ENCODE measurements around the gene YWHAH.
A peak's percentile ranks its signal among the peaks of the same experiment; 100 is the strongest.

The YWHAH gene

DNA sequence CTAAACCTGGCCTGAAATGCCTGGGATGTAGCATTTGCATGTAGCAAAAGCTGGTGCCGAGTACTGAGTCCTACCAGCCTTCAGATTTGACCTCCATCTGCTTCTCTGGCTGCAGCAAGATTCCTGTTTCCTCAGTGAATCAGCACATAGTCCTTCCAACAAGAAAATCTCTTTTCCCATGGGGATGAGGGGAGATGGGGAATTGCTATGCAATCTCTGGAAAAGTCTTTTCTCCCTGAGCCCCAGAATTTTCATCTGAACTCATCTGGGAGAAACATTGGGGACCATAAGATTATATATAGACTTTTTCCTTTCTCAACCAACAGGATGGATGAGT, 32.0 kb upstream of the YWHAH start:
- no peaks in the 10 kb centered on the region for H3K9me3 Mint-ChIP-seq
- H3K4me1 Mint-ChIP-seq, result peaks cover 4% of the 10 kb centered on the region
- peaks cover 7% of the 10 kb centered on the region for H3K36me3 Mint-ChIP-seq (ENCODE audit: low read depth)
- DNase-seq (no peak), ATAC-seq (no peak)
- H3K27ac Mint-ChIP-seq, result no peak overlapping the region
- H3K27me3 Mint-ChIP-seq, result no peaks in the 10 kb centered on the region
- H3K4me3 Mint-ChIP-seq, result no peak overlapping the region

DNA sequence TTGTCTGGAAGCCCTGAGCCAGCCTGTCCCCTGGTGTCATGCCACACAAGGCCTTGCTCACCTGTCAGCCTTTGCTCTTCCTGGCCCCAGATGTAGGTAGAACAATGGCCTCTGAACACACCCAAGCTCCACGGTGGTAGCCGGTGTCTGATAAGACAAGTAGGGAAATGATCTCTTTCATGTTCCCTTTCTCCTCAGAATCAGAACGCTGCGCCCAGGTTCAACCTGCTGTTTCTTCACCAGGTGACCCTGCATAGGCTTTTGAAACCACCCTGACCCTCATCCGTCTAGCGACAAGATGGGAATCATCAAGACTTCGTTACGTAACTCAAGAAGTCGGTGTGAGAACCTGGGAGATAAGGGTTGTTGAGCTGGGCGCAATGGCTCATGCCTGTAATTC, 28.7 kb upstream of the YWHAH start:
- Mint-ChIP-seq H3K27me3 (no peaks in the 10 kb centered on the region), H3K9me3 (no peaks in the 10 kb centered on the region), H3K4me3 (no peak overlapping the region), H3K27ac (no peak overlapping the region), H3K4me1 (peaks cover 9% of the 10 kb centered on the region), H3K36me3 (ENCODE audit: low read depth) (no peaks in the 10 kb centered on the region)
- ATAC-seq (no peak), DNase-seq (no peak)

DNA sequence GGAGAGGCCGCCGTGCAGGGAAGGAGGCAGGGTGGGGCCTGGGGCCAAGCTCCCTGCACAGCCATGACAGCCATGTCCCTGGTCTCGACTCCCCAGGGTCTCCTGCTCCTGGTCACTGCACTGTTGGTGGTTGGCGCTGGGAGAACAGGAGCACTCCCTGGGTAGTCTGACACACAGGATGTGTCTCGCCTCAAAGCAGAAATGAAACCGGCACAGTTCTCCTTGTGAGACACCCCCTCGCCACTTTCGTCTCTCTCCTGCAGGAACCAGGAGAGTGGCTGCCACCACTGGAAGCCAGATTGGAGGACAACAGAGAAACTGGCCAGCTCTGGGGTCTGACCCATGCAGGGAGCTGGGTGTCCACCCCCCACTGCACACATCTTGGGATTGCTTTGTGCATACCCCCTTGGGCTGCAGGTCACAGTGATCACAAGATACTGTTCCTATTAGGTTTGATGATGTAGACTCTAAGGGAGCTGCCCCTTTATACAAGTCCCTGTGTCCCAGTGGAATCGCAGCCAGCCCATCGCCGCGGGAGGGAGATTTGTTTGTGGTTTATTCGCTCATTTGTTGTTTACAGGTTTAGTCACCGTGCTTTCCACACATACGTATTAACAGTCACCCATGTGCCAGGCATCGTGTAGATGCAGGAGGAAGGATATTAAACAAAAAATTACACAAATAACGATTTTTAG, 27.0 kb upstream of the YWHAH start:
- Mint-ChIP-seq H3K27me3 (no peaks in the 10 kb centered on the region), H3K4me3 (no peak overlapping the region), H3K4me1 (peaks cover 9% of the 10 kb centered on the region), H3K27ac (no peak overlapping the region), H3K36me3 (ENCODE audit: low read depth) (no peaks in the 10 kb centered on the region), H3K9me3 (no peaks in the 10 kb centered on the region)
- DNase-seq (peak; percentile 7), ATAC-seq (peak; percentile 57)

DNA sequence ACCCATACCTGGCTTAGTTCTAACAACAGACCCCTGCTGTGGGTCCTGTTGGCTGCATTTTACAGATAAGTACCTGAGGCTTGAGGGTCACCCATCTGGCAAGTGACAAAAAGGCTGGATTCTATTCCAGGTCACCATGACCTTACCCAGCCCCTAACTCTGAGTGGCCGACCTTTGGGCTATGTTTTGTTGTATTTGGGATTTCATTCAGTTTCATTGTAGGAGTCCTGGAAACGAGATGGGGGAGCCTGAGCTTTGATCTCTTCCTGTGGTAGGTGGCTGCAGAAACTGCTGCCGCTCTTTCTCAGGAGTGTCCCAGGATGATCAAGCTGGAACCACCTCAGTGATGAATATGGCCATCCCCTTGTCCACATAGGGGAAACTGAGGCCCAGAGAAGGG, 24.6 kb upstream of the YWHAH start:
- H3K4me3 Mint-ChIP-seq, result no peak overlapping the region
- no peak for DNase-seq
- no peaks in the 10 kb centered on the region for H3K36me3 Mint-ChIP-seq (ENCODE audit: low read depth)
- H3K4me1 Mint-ChIP-seq, result peaks cover 17% of the 10 kb centered on the region
- no peaks in the 10 kb centered on the region for H3K9me3 Mint-ChIP-seq
- no peaks in the 10 kb centered on the region for H3K27me3 Mint-ChIP-seq
- ATAC-seq, result no peak
- no peak overlapping the region for H3K27ac Mint-ChIP-seq

DNA sequence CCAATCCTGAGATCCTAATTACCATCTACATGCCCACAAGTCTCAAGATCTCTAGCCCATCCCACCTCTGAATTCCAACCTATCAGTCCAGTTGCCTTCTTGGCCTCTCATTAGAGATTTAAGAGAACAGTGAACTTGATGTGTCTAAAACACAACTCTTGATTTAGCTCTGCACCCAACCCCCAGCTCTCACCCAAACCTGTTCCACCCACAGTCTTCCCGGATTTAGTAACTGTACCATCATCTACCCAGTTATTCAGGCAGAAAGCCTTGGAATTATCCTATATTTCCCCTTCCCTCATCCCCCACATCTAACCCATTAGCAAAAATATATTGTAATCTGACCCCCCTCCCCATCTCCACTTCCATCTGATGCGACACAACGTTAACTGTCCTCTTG, 24.0 kb upstream of the YWHAH start:
- Mint-ChIP-seq H3K9me3 (no peaks in the 10 kb centered on the region), H3K36me3 (ENCODE audit: low read depth) (no peaks in the 10 kb centered on the region), H3K4me1 (peaks cover 17% of the 10 kb centered on the region), H3K4me3 (no peak overlapping the region), H3K27me3 (peaks cover 4% of the 10 kb centered on the region), H3K27ac (no peak overlapping the region)
- DNase-seq (no peak), ATAC-seq (no peak)

DNA sequence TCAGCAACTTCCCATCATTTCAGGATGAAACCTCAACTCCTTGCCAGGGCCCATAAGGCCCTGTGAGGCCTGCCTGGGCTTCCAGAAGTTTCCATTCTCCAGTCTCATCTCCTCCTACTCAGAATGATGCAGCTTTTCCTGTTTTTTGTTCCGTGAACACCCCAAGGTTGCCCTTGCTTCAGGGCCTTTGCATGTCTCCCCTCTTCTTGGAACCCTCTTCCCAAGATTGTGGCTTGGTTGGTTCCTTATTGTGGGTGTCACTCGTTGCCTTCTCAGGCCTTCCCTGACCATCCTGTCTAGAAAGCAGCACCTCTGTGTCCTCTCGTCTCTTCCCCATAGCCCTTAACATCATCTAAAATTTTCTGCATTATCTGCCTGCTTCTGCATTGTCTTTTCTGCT, 23.2 kb upstream of the YWHAH start:
- no peaks in the 10 kb centered on the region for H3K9me3 Mint-ChIP-seq
- H3K27ac Mint-ChIP-seq, result no peak overlapping the region
- H3K27me3 Mint-ChIP-seq, result peaks cover 10% of the 10 kb centered on the region
- H3K4me3 Mint-ChIP-seq, result no peak overlapping the region
- H3K4me1 Mint-ChIP-seq, result peaks cover 17% of the 10 kb centered on the region
- H3K36me3 Mint-ChIP-seq (ENCODE audit: low read depth), result no peaks in the 10 kb centered on the region
- no peak for ATAC-seq
- DNase-seq, result no peak

DNA sequence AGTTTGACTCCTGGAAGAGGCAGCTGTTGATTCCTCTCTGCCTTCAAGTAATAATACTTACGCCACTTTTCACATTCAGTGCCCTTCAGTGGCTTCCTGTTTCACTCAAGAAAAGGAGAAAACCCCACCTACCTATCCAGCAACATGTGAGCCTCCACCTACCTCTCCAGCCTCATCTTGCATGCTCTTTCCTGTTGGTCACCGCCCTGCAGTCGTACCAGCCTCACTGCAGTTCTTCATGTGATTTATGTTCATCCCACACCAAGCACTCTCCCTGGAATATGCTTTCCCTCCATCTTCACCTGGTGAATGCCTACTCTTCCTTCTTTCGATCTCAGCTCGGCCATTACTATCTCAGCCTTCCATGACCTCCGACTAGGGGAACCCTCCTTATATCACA, 21.8 kb upstream of the YWHAH start:
- Mint-ChIP-seq H3K27me3 (peaks cover 10% of the 10 kb centered on the region), H3K4me1 (peaks cover 12% of the 10 kb centered on the region), H3K9me3 (no peaks in the 10 kb centered on the region), H3K36me3 (ENCODE audit: low read depth) (no peaks in the 10 kb centered on the region), H3K4me3 (no peak overlapping the region), H3K27ac (no peak overlapping the region)
- no peak for ATAC-seq
- no peak for DNase-seq

DNA sequence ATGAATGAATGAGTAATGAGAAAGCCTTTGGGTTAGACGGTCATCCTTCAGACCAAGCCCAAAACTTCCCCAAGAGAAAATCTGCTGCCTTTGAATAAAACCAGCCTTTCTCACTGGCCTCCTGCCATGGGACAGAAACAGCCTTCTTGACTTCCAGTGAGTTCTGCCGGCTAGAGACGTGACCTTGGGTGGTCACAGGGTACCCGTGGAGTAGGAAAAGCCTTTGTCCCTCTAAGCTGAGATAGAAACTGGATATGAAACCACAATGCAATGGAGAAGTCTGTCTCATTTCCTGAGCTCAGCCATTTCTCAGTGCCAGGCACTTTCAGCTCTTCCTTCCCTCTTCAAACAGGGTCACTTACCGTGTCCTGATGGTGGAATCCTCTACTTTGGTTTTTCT, 21.2 kb upstream of the YWHAH start:
- H3K9me3 Mint-ChIP-seq, result no peaks in the 10 kb centered on the region
- peaks cover 8% of the 10 kb centered on the region for H3K4me1 Mint-ChIP-seq
- H3K27me3 Mint-ChIP-seq, result peaks cover 12% of the 10 kb centered on the region
- no peak for ATAC-seq
- H3K27ac Mint-ChIP-seq, result no peak overlapping the region
- H3K36me3 Mint-ChIP-seq (ENCODE audit: low read depth), result no peaks in the 10 kb centered on the region
- no peak for DNase-seq
- H3K4me3 Mint-ChIP-seq, result no peak overlapping the region

DNA sequence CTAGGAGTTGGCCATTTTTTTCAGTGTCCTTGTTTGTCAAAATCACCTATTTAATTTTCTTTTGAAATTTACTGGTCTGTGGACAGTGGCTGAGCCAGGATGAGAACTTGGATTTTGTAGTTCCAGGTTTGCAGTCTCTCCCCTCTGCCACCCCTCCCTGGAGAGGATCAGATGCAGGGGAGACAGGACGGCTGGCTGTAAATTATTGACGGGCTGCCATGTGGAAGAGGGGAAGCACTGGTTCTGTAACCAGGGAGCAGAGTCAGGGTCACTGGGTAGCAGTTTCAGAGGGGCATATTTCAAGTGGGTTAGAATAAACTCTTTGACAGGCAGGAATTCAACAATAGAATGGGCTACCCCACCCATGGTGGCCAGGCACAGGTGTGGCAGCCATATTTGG, 20.6 kb upstream of the YWHAH start:
- H3K9me3 Mint-ChIP-seq, result no peaks in the 10 kb centered on the region
- H3K27me3 Mint-ChIP-seq, result peaks cover 12% of the 10 kb centered on the region
- no peak overlapping the region for H3K4me3 Mint-ChIP-seq
- no peak overlapping the region for H3K27ac Mint-ChIP-seq
- H3K36me3 Mint-ChIP-seq (ENCODE audit: low read depth), result no peaks in the 10 kb centered on the region
- H3K4me1 Mint-ChIP-seq, result peaks cover 8% of the 10 kb centered on the region
- ATAC-seq, result no peak
- DNase-seq, result no peak

DNA sequence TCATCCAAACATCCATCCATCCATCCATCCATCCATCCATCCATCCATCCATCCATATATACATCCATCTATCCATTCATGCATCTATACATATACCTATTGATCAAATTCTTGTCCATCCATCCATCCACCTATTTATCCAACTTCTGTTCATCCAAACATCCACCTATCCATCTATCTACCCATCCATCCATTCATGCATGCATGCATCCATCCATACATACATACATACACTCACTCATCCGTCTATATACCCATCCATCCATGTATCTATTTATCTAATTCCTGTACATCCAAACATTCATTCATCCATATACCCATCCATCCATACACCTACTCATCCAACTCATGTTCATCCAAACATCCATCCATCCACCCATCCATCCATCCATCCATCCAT, 19.3 kb upstream of the YWHAH start:
- no peak for DNase-seq
- H3K27ac Mint-ChIP-seq, result no peak overlapping the region
- peaks cover 8% of the 10 kb centered on the region for H3K4me1 Mint-ChIP-seq

DNA sequence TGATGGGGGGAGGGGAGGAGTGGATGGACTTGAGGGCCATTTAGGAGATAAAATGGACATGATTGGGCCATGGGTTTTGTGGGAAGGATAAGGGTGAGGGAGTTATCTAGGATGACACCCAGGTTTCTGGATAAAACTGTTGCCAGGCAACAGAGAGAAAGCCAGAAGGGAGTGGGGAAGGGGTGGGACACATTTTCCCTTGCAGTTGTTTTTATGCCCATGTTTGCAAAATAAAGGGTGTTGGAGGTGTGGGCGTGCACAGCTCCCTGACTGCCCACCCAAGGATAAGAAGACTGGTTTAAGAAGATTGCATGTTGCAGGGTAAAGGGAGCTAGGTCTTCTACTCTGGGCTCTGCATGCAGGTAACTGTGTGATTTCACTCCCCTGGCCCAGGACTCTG, 18.3 kb upstream of the YWHAH start:
- H3K36me3 Mint-ChIP-seq (ENCODE audit: low read depth), result no peaks in the 10 kb centered on the region
- no peak for ATAC-seq
- H3K4me3 Mint-ChIP-seq, result no peak overlapping the region
- no peak overlapping the region for H3K27ac Mint-ChIP-seq
- DNase-seq, result no peak
- peaks cover 12% of the 10 kb centered on the region for H3K27me3 Mint-ChIP-seq
- H3K9me3 Mint-ChIP-seq, result no peaks in the 10 kb centered on the region
- peaks cover 8% of the 10 kb centered on the region for H3K4me1 Mint-ChIP-seq

More for the DNA sequence above, 19.3 kb upstream of the YWHAH start:
- no peak for ATAC-seq
- H3K4me3 Mint-ChIP-seq, result no peak overlapping the region
- H3K9me3 Mint-ChIP-seq, result no peaks in the 10 kb centered on the region
- H3K27me3 Mint-ChIP-seq, result peaks cover 12% of the 10 kb centered on the region
- no peaks in the 10 kb centered on the region for H3K36me3 Mint-ChIP-seq (ENCODE audit: low read depth)

DNA sequence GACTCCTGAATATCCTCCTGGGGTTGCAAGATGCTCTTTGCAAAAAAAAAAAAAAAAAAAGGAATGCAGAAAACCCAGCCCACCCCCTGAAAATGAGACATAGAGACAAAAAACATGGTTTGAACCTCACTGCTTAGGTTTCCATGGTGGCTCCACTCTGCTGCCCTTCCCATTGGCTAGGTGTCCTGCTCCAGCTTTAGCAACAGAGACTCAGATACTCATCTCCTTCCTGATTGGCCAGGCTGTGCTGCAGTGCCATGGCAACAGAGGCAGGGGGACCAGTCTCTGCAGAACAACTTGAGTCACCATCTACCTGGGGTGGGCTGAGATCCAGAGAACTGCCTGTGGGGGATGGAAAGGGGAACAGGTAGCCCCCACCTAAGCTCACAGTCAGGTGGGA, 17.4 kb upstream of the YWHAH start:
- Mint-ChIP-seq H3K4me3 (no peak overlapping the region), H3K4me1 (peaks cover 8% of the 10 kb centered on the region), H3K36me3 (ENCODE audit: low read depth) (no peaks in the 10 kb centered on the region), H3K27me3 (peaks cover 12% of the 10 kb centered on the region), H3K9me3 (no peaks in the 10 kb centered on the region), H3K27ac (no peak overlapping the region)
- no peak for DNase-seq
- no peak for ATAC-seq

DNA sequence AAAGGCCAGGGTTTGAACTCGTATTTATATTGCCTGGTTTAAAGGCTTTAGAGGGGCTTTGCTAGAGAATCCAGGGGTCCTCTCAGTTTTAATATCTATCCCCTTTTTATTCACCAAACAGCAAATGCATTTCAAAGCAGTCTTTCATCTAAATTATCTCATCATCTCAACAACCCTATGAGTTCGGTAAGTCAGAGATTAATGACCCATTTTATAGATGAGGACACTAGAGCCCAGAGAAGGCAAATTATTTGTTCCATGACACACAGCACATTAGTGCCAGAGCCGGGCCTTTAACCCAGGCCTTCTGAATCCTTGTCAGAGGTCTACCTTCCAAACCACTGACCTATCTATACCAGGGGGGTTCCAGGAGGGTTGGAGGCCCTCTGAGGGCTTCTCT, 16.8 kb upstream of the YWHAH start:
- no peak for DNase-seq
- Mint-ChIP-seq H3K27me3 (peaks cover 12% of the 10 kb centered on the region), H3K4me1 (peaks cover 7% of the 10 kb centered on the region), H3K9me3 (no peaks in the 10 kb centered on the region), H3K4me3 (no peak overlapping the region), H3K27ac (no peak overlapping the region), H3K36me3 (ENCODE audit: low read depth) (no peaks in the 10 kb centered on the region)
- ATAC-seq, result no peak

DNA sequence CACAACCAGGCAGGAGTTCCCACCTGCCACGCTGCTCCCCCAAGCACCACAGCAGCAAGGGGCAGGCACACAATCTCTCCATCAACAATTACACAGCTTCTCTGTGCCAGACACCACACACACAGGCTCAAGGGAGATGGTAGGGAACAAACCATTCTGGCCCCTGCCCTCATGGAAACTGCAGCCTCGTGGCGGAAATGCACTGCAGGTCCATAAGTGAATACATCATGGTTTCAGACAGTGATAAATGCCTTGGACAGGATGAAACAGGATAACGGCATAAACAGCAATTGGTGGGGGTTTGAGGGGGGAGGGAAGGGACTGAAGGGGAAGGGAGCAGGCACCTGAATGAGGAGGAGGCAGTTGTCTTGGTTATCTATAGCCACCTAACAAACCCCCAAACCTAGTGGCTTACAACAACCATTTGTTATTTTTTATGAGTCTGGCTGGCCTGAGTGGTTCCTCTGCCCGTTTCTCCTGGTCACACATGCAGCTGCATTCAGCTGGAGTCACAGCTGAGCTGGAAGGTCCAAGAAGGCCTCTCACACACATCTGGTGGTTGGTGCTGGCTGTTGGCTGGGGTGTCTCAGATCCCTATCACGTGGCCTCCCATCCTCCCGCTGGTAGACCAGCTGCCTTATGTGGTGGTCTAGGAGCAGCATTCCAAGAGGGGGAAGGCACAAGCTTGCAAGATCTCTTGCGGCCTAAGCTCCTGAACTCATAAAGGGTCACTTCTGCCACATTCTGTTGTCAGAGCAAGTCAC, 15.0 kb upstream of the YWHAH start:
- Mint-ChIP-seq H3K36me3 (ENCODE audit: low read depth) (no peaks in the 10 kb centered on the region), H3K4me1 (no peaks in the 10 kb centered on the region), H3K4me3 (no peak overlapping the region), H3K27me3 (peaks cover 12% of the 10 kb centered on the region), H3K27ac (no peak overlapping the region), H3K9me3 (no peaks in the 10 kb centered on the region)
- ATAC-seq, result no peak
- DNase-seq, result no peak

DNA sequence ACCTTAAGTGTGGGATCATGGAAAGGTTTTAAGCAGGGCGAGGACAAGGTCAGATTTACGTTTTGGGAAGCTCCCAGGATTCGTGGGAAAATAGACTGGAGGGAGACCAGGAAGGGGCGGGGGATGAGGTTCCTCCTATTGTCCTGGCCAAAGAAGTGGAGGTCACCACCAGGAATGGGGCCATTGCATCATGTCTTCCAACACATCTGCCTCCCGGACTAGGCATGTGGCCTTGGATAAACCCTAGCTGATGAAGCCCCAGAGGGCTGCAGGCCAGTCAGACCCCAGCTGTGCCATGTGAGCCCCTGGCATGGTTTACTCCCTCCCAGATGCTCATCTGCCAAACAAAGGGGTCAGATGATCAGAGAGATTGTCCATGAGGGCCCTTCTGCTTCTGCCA, 11.5 kb upstream of the YWHAH start:
- Mint-ChIP-seq H3K27me3 (peaks cover 2% of the 10 kb centered on the region), H3K36me3 (ENCODE audit: low read depth) (no peaks in the 10 kb centered on the region), H3K4me3 (no peak overlapping the region), H3K27ac (no peak overlapping the region), H3K4me1 (no peaks in the 10 kb centered on the region), H3K9me3 (no peaks in the 10 kb centered on the region)
- no peak for DNase-seq
- ATAC-seq, result no peak
